Vagina (tissue), 2 donors: Measurements from ENCODE around the gene ASB8. TPM values are rescaled to one million over a fixed set of nuclear protein-coding genes. Genes with fewer than 3 reads are reported as not detected.

Experiments used
- DNase-seq, 2 donors: peaks; one replicate each; pipeline ENCODE4 v3.0.0-alpha.2; 2017; ENCODE audit errors: extremely low spot score in 2 of 2
- H3K27ac ChIP-seq: fragments of 200-600 bp; sonication (generic); one replicate; pipeline ENCODE4 v1.5.1; 2019
- H3K27me3 ChIP-seq: fragments of 200-600 bp; sonication (generic); one replicate; pipeline ENCODE4 v1.5.1; 2019
- H3K36me3 ChIP-seq, 2 donors: fragments of 200-600 bp; sonication (generic); one replicate each; pipeline ENCODE4 v1.5.1; 2017 to 2019
- H3K4me1 ChIP-seq: fragments of 200-600 bp; sonication (generic); one replicate; pipeline ENCODE4 v1.5.1; 2019
- H3K4me3 ChIP-seq, 2 donors: fragments of 200-600 bp; sonication (generic); 1 replicate in 1 of 2; 2 replicates in 1 of 2; pipeline ENCODE4 v1.5.1; 2016 to 2019
- H3K9me3 ChIP-seq: fragments of 200-600 bp; sonication (generic); one replicate; pipeline ENCODE4 v1.5.1; 2019
- CTCF ChIP-seq, 3 experiments: fragments of 450-650 bp in 2 of 3; fragments of 200-600 bp in 1 of 3; sonication (generic) in 1 of 3; IDR thresholded peaks; one replicate each; pipeline ENCODE4 v1.5.1; 2017 to 2019; ENCODE audit warnings: antibody characterized with exemption in 3 of 3, mild to moderate bottlenecking in 2 of 3, moderate library complexity in 2 of 3
- POLR2A ChIP-seq, 2 donors: fragments of 450-650 bp; IDR thresholded peaks; one replicate each; pipeline ENCODE4 v1.6.1; 2017; ENCODE audit warnings: antibody characterized with exemption in 2 of 2, mild to moderate bottlenecking in 2 of 2, moderate library complexity in 2 of 2
- POLR2AphosphoS5 ChIP-seq, 2 donors: sonication (generic); formaldehyde crosslinking; IDR thresholded peaks; one replicate each; pipeline ENCODE4 v1.9.0; 2017; ENCODE audit warnings: antibody characterized with exemption in 2 of 2, mild to moderate bottlenecking in 2 of 2, low read depth in 1 of 2; ENCODE audit not compliant: insufficient read depth in 1 of 2
- intact Hi-C: fragments of 100-400 bp; cut with DNase I; formaldehyde crosslinking; loops from one replicate; pipeline ENCODE4 v1.15.1; 2023
- total RNA-seq: library from RNA; depleted of rRNA; stranded (reverse); fragments of >200 nt; gene quantifications from one replicate; pipeline ENCODE4 v1.2.3, GENCODE V29; 2016

Gene ASB8
- total RNA-seq, 1 donor from 2014 or later = 16.9 TPM

GRCh38 chr12:48122065-48122834 lies 35.1 kb downstream of the ASB8 start:
- no peaks in the 10 kb centered on the region for H3K9me3 ChIP-seq
- no peaks in the 10 kb centered on the region for H3K27me3 ChIP-seq
- H3K4me1 ChIP-seq = peaks cover 28% of the 10 kb centered on the region
- H3K36me3 ChIP-seq = peaks cover 0 to 14% of the 10 kb centered on the region in 2 donors
- TF ChIP-seq POLR2AphosphoS5 (IDR thresholded peaks at IDR 0.05; ENCODE audit: insufficient read depth in 1 of 2, low read depth in 1 of 2) (no peak), POLR2A (IDR thresholded peaks at IDR 0.05) (no peak), CTCF (IDR thresholded peaks at IDR 0.05) (no peak)
- no peak for DNase-seq
- intact Hi-C loops = no loop called here
- H3K27ac ChIP-seq = no peak overlapping the region
- no peak overlapping the region for H3K4me3 ChIP-seq

GRCh38 chr12:48121522-48121921 lies 35.8 kb downstream of the ASB8 start:
- no peak for DNase-seq
- Histone ChIP-seq H3K4me3 (no peak overlapping the region), H3K27me3 (no peaks in the 10 kb centered on the region), H3K36me3 (peaks cover 0 to 13% of the 10 kb centered on the region in 2 donors), H3K27ac (no peak overlapping the region), H3K9me3 (no peaks in the 10 kb centered on the region), H3K4me1 (peaks cover 28% of the 10 kb centered on the region)
- TF ChIP-seq POLR2A (IDR thresholded peaks at IDR 0.05) (no peak), POLR2AphosphoS5 (IDR thresholded peaks at IDR 0.05; ENCODE audit: insufficient read depth in 1 of 2, low read depth in 1 of 2) (no peak), CTCF (IDR thresholded peaks at IDR 0.05) (no peak)
- intact Hi-C loops = no loop called here

GRCh38 chr12:48119834-48120195 lies 37.5 kb downstream of the ASB8 start:
- Histone ChIP-seq H3K27me3 (no peaks in the 10 kb centered on the region), H3K4me1 (peaks cover 28% of the 10 kb centered on the region), H3K27ac (peak overlapping the region; percentile 82), H3K36me3 (peaks cover 0 to 4% of the 10 kb centered on the region in 2 donors), H3K4me3 (peak overlapping the region; percentile 52 to 71), H3K9me3 (no peaks in the 10 kb centered on the region)
- no peak for DNase-seq
- intact Hi-C loops = no loop called here
- no peak for TF ChIP-seq POLR2AphosphoS5 (IDR thresholded peaks at IDR 0.05; ENCODE audit: insufficient read depth in 1 of 2, low read depth in 1 of 2)
- no peak for TF ChIP-seq POLR2A (IDR thresholded peaks at IDR 0.05)
- no peak for TF ChIP-seq CTCF (IDR thresholded peaks at IDR 0.05)

- intact Hi-C loops = no loop called here
- H3K27ac ChIP-seq = peak within 1 kb of the TSS; percentile 82
Measured at GRCh38 chr12:48119078-48119833, 38.1 kb downstream of the ASB8 start, which contains the start of gene PFKM. Gene PFKM (plus strand): TSS chr12:48119364. CDS start chr12:48122775, 3,411 bp downstream.

More at GRCh38 chr12:48119078-48119833, 38.1 kb downstream of the ASB8 start, which contains the start of gene PFKM:
- H3K4me3 ChIP-seq = peak within 1 kb of the TSS; percentile 52 to 71
- no peaks in the 10 kb centered on the region for H3K27me3 ChIP-seq
- H3K9me3 ChIP-seq = no peaks in the 10 kb centered on the region
- H3K36me3 ChIP-seq = peaks cover 0 to 4% of the 10 kb centered on the region in 2 donors
- peaks cover 28% of the 10 kb centered on the region for H3K4me1 ChIP-seq
- TF ChIP-seq CTCF (IDR thresholded peaks at IDR 0.05) (no peak), POLR2A (IDR thresholded peaks at IDR 0.05) (peak in 1 of 2 donors; percentile 17), POLR2AphosphoS5 (IDR thresholded peaks at IDR 0.05; ENCODE audit: insufficient read depth in 1 of 2, low read depth in 1 of 2) (peak; percentile 27 to 59)
- DNase-seq = peak in 1 of 2 donors; percentile 92
